Measurements from ENCODE around the gene ATP2C2. TPM values are rescaled to one million over a fixed set of nuclear protein-coding genes. Genes with fewer than 3 reads are reported as not detected.

Gene ATP2C2
- polyA plus RNA-seq, 4 donors = 4.0 to 45.7 (median 15.6) TPM

- DNase-seq = no peak
- Histone ChIP-seq H3K4me1 (ENCODE audit: control insufficient read depth in 3 of 3, insufficient read depth in 2 of 3, low read depth in 1 of 3, low read length in 2 of 3) (peaks cover 0 to 20% (median 5%) of the 10 kb centered on the region in 3 donors), H3K36me3 (ENCODE audit: control insufficient read depth in 3 of 3, insufficient read depth in 2 of 3, low read depth in 1 of 3, low read length in 3 of 3) (peaks cover 0 to under 1% (median 0%) of the 10 kb centered on the region in 3 donors), H3K4me3 (ENCODE audit: low read depth in 1 of 3, low read length in 3 of 3) (no peak overlapping the region), H3K27me3 (ENCODE audit: control insufficient read depth in 3 of 3, insufficient read depth in 3 of 3, low read length in 3 of 3) (no peaks in the 10 kb centered on the region), H3K27ac (ENCODE audit: low read depth in 1 of 3, low read length in 2 of 3) (no peak overlapping the region), H3K9me3 (ENCODE audit: control insufficient read depth in 2 of 2, insufficient read depth in 1 of 2, low read depth in 1 of 2, low read length in 1 of 2) (no peaks in the 10 kb centered on the region)
- WGBS, 3 donors = 63 to 84% (median 74%) methylated on average over 27 of the region's 27 CpGs
- FAIRE-seq = no peak
Observed at GRCh38 chr16:84507011-84507982, 139.0 kb downstream of the ATP2C2 start.

GRCh38 chr16:84508502-84508901, 140.2 kb downstream of the ATP2C2 start:
- H3K9me3 ChIP-seq (ENCODE audit: control insufficient read depth in 2 of 2, insufficient read depth in 1 of 2, low read depth in 1 of 2, low read length in 1 of 2) = no peaks in the 10 kb centered on the region
- H3K4me3 ChIP-seq (ENCODE audit: low read depth in 1 of 3, low read length in 3 of 3) = no peak overlapping the region
- H3K27me3 ChIP-seq (ENCODE audit: control insufficient read depth in 3 of 3, insufficient read depth in 3 of 3, low read length in 3 of 3) = no peaks in the 10 kb centered on the region
- DNase-seq (no peak), FAIRE-seq (no peak)
- H3K27ac ChIP-seq (ENCODE audit: low read depth in 1 of 3, low read length in 2 of 3) = no peak overlapping the region
- 72 to 81% (median 79%) methylated on average over 8 of the region's 8 CpGs for WGBS, 3 donors
- no peaks in the 10 kb centered on the region for H3K36me3 ChIP-seq (ENCODE audit: control insufficient read depth in 3 of 3, insufficient read depth in 2 of 3, low read depth in 1 of 3, low read length in 3 of 3)
- H3K4me1 ChIP-seq (ENCODE audit: control insufficient read depth in 3 of 3, insufficient read depth in 2 of 3, low read depth in 1 of 3, low read length in 2 of 3) = peaks cover 0 to 20% (median 4%) of the 10 kb centered on the region in 3 donors

- H3K4me1 ChIP-seq (ENCODE audit: control insufficient read depth in 3 of 3, insufficient read depth in 2 of 3, low read depth in 1 of 3, low read length in 2 of 3) = peaks cover 0 to 14% (median 0%) of the 10 kb centered on the region in 3 donors
- 83 to 85% (median 83%) methylated on average over 19 to 20 of the region's 20 CpGs for WGBS, 3 donors
- H3K36me3 ChIP-seq (ENCODE audit: control insufficient read depth in 3 of 3, insufficient read depth in 2 of 3, low read depth in 1 of 3, low read length in 3 of 3) = no peaks in the 10 kb centered on the region
- no peak overlapping the region for H3K4me3 ChIP-seq (ENCODE audit: low read depth in 1 of 3, low read length in 3 of 3)
- H3K27ac ChIP-seq (ENCODE audit: low read depth in 1 of 3, low read length in 2 of 3) = no peak overlapping the region
- no peak for FAIRE-seq
- no peaks in the 10 kb centered on the region for H3K27me3 ChIP-seq (ENCODE audit: control insufficient read depth in 3 of 3, insufficient read depth in 3 of 3, low read length in 3 of 3)
- DNase-seq = no peak
- no peaks in the 10 kb centered on the region for H3K9me3 ChIP-seq (ENCODE audit: control insufficient read depth in 2 of 2, insufficient read depth in 1 of 2, low read depth in 1 of 2, low read length in 1 of 2)
Observed at GRCh38 chr16:84509032-84509950, 141.0 kb downstream of the ATP2C2 start.

GRCh38 chr16:84511180-84511800, 143.0 kb downstream of the ATP2C2 start:
- no peaks in the 10 kb centered on the region for H3K36me3 ChIP-seq (ENCODE audit: control insufficient read depth in 3 of 3, insufficient read depth in 2 of 3, low read depth in 1 of 3, low read length in 3 of 3)
- no peak for FAIRE-seq
- H3K9me3 ChIP-seq (ENCODE audit: control insufficient read depth in 2 of 2, insufficient read depth in 1 of 2, low read depth in 1 of 2, low read length in 1 of 2) = no peaks in the 10 kb centered on the region
- H3K27ac ChIP-seq (ENCODE audit: low read depth in 1 of 3, low read length in 2 of 3) = no peak overlapping the region
- H3K4me1 ChIP-seq (ENCODE audit: control insufficient read depth in 3 of 3, insufficient read depth in 2 of 3, low read depth in 1 of 3, low read length in 2 of 3) = peaks cover 0 to 8% (median 0%) of the 10 kb centered on the region in 3 donors
- DNase-seq = peak; percentile 84 to 88
- no peaks in the 10 kb centered on the region for H3K27me3 ChIP-seq (ENCODE audit: control insufficient read depth in 3 of 3, insufficient read depth in 3 of 3, low read length in 3 of 3)
- WGBS, 3 donors = 7 to 11% (median 10%) methylated on average over 21 of the region's 21 CpGs
- no peak overlapping the region for H3K4me3 ChIP-seq (ENCODE audit: low read depth in 1 of 3, low read length in 3 of 3)

- FAIRE-seq (no peak), DNase-seq (no peak)
Observed at GRCh38 chr16:84511831-84512230, 143.5 kb downstream of the ATP2C2 start.

GRCh38 chr16:84513123-84513522, 144.8 kb downstream of the ATP2C2 start:
- 86 to 91% (median 87%) methylated on average over 10 of the region's 10 CpGs for WGBS, 3 donors
- Histone ChIP-seq H3K4me3 (ENCODE audit: low read depth in 1 of 3, low read length in 3 of 3) (no peak overlapping the region), H3K27ac (ENCODE audit: low read depth in 1 of 3, low read length in 2 of 3) (no peak overlapping the region), H3K27me3 (ENCODE audit: control insufficient read depth in 3 of 3, insufficient read depth in 3 of 3, low read length in 3 of 3) (no peaks in the 10 kb centered on the region), H3K36me3 (ENCODE audit: control insufficient read depth in 3 of 3, insufficient read depth in 2 of 3, low read depth in 1 of 3, low read length in 3 of 3) (no peaks in the 10 kb centered on the region), H3K4me1 (ENCODE audit: control insufficient read depth in 3 of 3, insufficient read depth in 2 of 3, low read depth in 1 of 3, low read length in 2 of 3) (peaks cover 0 to 8% (median 0%) of the 10 kb centered on the region in 3 donors), H3K9me3 (ENCODE audit: control insufficient read depth in 2 of 2, insufficient read depth in 1 of 2, low read depth in 1 of 2, low read length in 1 of 2) (no peaks in the 10 kb centered on the region)
- FAIRE-seq (no peak), DNase-seq (no peak)

More at GRCh38 chr16:84511831-84512230, 143.5 kb downstream of the ATP2C2 start:
- H3K27ac ChIP-seq (ENCODE audit: low read depth in 1 of 3, low read length in 2 of 3) = no peak overlapping the region
- H3K36me3 ChIP-seq (ENCODE audit: control insufficient read depth in 3 of 3, insufficient read depth in 2 of 3, low read depth in 1 of 3, low read length in 3 of 3) = no peaks in the 10 kb centered on the region
- no peaks in the 10 kb centered on the region for H3K27me3 ChIP-seq (ENCODE audit: control insufficient read depth in 3 of 3, insufficient read depth in 3 of 3, low read length in 3 of 3)
- no peak overlapping the region for H3K4me3 ChIP-seq (ENCODE audit: low read depth in 1 of 3, low read length in 3 of 3)
- peaks cover 0 to 8% (median 0%) of the 10 kb centered on the region in 3 donors for H3K4me1 ChIP-seq (ENCODE audit: control insufficient read depth in 3 of 3, insufficient read depth in 2 of 3, low read depth in 1 of 3, low read length in 2 of 3)
- WGBS, 3 donors = 57 to 71% (median 71%) methylated on average over 13 of the region's 13 CpGs
- no peaks in the 10 kb centered on the region for H3K9me3 ChIP-seq (ENCODE audit: control insufficient read depth in 2 of 2, insufficient read depth in 1 of 2, low read depth in 1 of 2, low read length in 1 of 2)

GRCh38 chr16:84513666-84514065, 145.3 kb downstream of the ATP2C2 start:
- no peak overlapping the region for H3K4me3 ChIP-seq (ENCODE audit: low read depth in 1 of 3, low read length in 3 of 3)
- FAIRE-seq (no peak), DNase-seq (no peak)
- no peaks in the 10 kb centered on the region for H3K27me3 ChIP-seq (ENCODE audit: control insufficient read depth in 3 of 3, insufficient read depth in 3 of 3, low read length in 3 of 3)
- H3K4me1 ChIP-seq (ENCODE audit: control insufficient read depth in 3 of 3, insufficient read depth in 2 of 3, low read depth in 1 of 3, low read length in 2 of 3) = peaks cover 0 to 8% (median 0%) of the 10 kb centered on the region in 3 donors
- no peaks in the 10 kb centered on the region for H3K36me3 ChIP-seq (ENCODE audit: control insufficient read depth in 3 of 3, insufficient read depth in 2 of 3, low read depth in 1 of 3, low read length in 3 of 3)
- peak overlapping the region in 1 of 3 donors; percentile 8 for H3K27ac ChIP-seq (ENCODE audit: low read depth in 1 of 3, low read length in 2 of 3)
- WGBS, 3 donors = 74 to 80% (median 79%) methylated on average over 11 of the region's 11 CpGs
- no peaks in the 10 kb centered on the region for H3K9me3 ChIP-seq (ENCODE audit: control insufficient read depth in 2 of 2, insufficient read depth in 1 of 2, low read depth in 1 of 2, low read length in 1 of 2)

Data from small intestine (tissue), 7 donors.